ENCODE results near the gene PTGR3. TPM values are rescaled to one million over a fixed set of nuclear protein-coding genes. Genes with fewer than 3 reads are reported as not detected.

PTGR3 gene
- total and polyA plus RNA-seq, 8 donors = 9.9 to 45.5 (median 15.7) TPM

GRCh38 chr18:75167137-75167536, 41.8 kb downstream of the PTGR3 start:
- 87 to 92% (median 90%) methylated on average over 10 of the region's 10 CpGs for WGBS, 5 donors

GRCh38 chr18:75165926-75166325, 43.0 kb downstream of the PTGR3 start:
- no peaks in the 10 kb centered on the region for H3K9me3 ChIP-seq
- WGBS, 5 donors = 88 to 94% (median 92%) methylated on average over 8 of the region's 8 CpGs
- peaks cover 0 to 19% (median 9%) of the 10 kb centered on the region in 4 donors for H3K4me1 ChIP-seq
- H3K27me3 ChIP-seq = no peaks in the 10 kb centered on the region
- no peak for TF ChIP-seq POLR2AphosphoS5 (IDR thresholded peaks at IDR 0.05)
- TF ChIP-seq POLR2A (IDR thresholded peaks at IDR 0.05) = no peak
- TF ChIP-seq EP300 (IDR thresholded peaks at IDR 0.05) = no peak
- no peak for TF ChIP-seq CTCF (IDR thresholded peaks at IDR 0.05)
- H3K27ac ChIP-seq = no peak overlapping the region
- no peak overlapping the region for H3K4me3 ChIP-seq
- no peaks in the 10 kb centered on the region for H3K36me3 ChIP-seq
- no peak for DNase-seq
- intact Hi-C loops (cut with DNase I; ENCODE audit: low total_unique reads) = no loop called here

More at GRCh38 chr18:75167137-75167536, 41.8 kb downstream of the PTGR3 start:
- intact Hi-C loops (cut with DNase I; ENCODE audit: low total_unique reads) = no loop called here
- Histone ChIP-seq H3K9me3 (no peaks in the 10 kb centered on the region), H3K36me3 (no peaks in the 10 kb centered on the region), H3K4me3 (no peak overlapping the region), H3K27ac (peak overlapping the region in 2 of 5 donors; percentile 33 to 77), H3K4me1 (peaks cover 0 to 8% (median 2%) of the 10 kb centered on the region in 4 donors), H3K27me3 (no peaks in the 10 kb centered on the region)
- DNase-seq = no peak
- TF ChIP-seq POLR2AphosphoS5 (IDR thresholded peaks at IDR 0.05) = no peak
- TF ChIP-seq EP300 (IDR thresholded peaks at IDR 0.05) = no peak
- TF ChIP-seq POLR2A (IDR thresholded peaks at IDR 0.05) = no peak
- TF ChIP-seq CTCF (IDR thresholded peaks at IDR 0.05) = no peak

- TF ChIP-seq CTCF (IDR thresholded peaks at IDR 0.05) (no peak), EP300 (IDR thresholded peaks at IDR 0.05) (no peak), POLR2AphosphoS5 (IDR thresholded peaks at IDR 0.05) (no peak), POLR2A (IDR thresholded peaks at IDR 0.05) (no peak)
- WGBS, 5 donors = 52 to 78% (median 60%) methylated on average over 3 of the region's 3 CpGs
- intact Hi-C loops (cut with DNase I; ENCODE audit: low total_unique reads) = no loop called here
Observed at GRCh38 chr18:75164479-75164878, 44.5 kb downstream of the PTGR3 start.

GRCh38 chr18:75163736-75164135, 45.2 kb downstream of the PTGR3 start:
- no peak overlapping the region for H3K4me3 ChIP-seq
- DNase-seq = no peak
- intact Hi-C loops (cut with DNase I; ENCODE audit: low total_unique reads) = no loop called here
- peaks cover 0 to 5% (median 0%) of the 10 kb centered on the region in 3 donors for H3K27me3 ChIP-seq
- WGBS, 5 donors = 82 to 96% (median 90%) methylated on average over 4 of the region's 4 CpGs
- no peaks in the 10 kb centered on the region for H3K36me3 ChIP-seq
- no peaks in the 10 kb centered on the region for H3K9me3 ChIP-seq
- H3K4me1 ChIP-seq = peaks cover 0 to 30% (median 14%) of the 10 kb centered on the region in 4 donors
- no peak overlapping the region for H3K27ac ChIP-seq
- TF ChIP-seq CTCF (IDR thresholded peaks at IDR 0.05) (no peak), POLR2AphosphoS5 (IDR thresholded peaks at IDR 0.05) (no peak), POLR2A (IDR thresholded peaks at IDR 0.05) (no peak), EP300 (IDR thresholded peaks at IDR 0.05) (no peak)

More at GRCh38 chr18:75164479-75164878, 44.5 kb downstream of the PTGR3 start:
- Histone ChIP-seq H3K9me3 (no peaks in the 10 kb centered on the region), H3K27ac (no peak overlapping the region), H3K27me3 (peaks cover 0 to 5% (median 0%) of the 10 kb centered on the region in 3 donors), H3K4me3 (no peak overlapping the region), H3K4me1 (peaks cover 0 to 30% (median 14%) of the 10 kb centered on the region in 4 donors), H3K36me3 (no peaks in the 10 kb centered on the region)
- no peak for DNase-seq
